Right hindlimb (tissue), 1 donor: ENCODE results near the gene GRHL3.
A peak's percentile ranks its signal among the peaks of the same experiment; 100 is the strongest.

Source experiments
- DNase-seq: peaks from one replicate; pipeline ENCODE4 v3.0.0-alpha.2; 2018

GRHL3 gene

DNA sequence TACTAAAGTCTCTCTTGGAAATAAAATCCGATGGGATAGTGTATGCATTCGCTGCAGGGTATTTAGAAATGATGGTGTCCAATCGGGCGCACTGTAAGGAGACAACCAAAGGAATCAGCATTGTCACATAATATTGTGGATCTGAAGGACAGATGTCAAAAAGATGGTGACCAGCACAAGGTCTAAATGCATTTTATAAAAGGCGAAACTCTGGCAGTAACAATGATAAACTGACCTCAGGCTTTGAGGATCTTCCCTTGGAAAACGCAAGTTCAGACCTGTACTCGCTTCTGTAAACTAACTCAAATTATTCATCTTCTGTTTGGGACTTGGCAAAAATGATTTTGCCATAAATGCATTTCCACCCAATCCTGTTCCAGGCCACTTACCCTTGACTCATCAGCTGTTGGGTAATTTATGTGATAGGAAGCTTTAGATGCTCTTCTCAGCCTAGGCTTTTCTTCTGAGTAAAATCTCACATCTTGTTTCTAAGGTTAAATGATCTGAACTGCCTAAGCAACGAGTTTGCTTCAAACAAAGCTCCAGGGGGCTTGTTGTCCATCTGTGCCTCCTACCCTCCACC is 60.7 kb downstream of the GRHL3 start:
- no peak for DNase-seq

DNA sequence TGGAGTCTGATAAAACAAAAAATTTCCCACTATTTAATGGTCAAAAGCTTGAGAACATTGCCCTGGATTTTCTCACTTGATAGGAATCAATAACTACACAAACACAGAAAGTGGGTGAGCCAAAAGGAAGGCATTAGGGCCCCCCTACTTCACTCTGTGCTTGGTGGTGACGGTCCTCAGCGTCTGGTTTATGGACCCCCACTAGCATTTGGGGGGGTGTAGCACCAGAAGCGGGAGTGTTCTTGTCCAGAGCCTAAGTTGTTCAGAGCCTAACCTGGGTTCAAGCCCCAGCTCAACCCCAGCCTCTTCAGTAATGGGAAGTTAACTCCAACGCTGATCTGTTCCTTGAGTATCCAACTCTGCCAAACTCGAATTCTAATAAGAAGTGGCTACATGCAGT is 61.4 kb downstream of the GRHL3 start:
- DNase-seq = no peak

DNA sequence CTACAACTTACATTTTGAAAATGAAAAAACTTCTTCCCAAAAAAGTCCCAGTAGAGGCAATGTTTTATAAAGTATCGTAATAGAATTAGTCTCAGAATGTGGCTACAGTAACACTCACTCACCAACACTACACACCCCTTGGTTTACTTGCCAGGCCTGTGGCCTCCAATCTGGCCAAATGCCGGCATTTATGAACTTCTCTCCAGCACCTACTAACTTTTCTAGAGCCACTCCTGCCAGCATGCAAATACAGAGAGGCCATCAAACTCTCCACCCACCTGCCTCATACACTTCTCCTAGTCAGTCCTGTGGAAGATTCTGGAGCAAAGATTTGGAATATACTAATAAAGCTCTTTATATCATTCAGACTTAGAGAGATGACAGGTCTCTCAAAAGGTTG is 62.1 kb downstream of the GRHL3 start:
- no peak for DNase-seq

DNA sequence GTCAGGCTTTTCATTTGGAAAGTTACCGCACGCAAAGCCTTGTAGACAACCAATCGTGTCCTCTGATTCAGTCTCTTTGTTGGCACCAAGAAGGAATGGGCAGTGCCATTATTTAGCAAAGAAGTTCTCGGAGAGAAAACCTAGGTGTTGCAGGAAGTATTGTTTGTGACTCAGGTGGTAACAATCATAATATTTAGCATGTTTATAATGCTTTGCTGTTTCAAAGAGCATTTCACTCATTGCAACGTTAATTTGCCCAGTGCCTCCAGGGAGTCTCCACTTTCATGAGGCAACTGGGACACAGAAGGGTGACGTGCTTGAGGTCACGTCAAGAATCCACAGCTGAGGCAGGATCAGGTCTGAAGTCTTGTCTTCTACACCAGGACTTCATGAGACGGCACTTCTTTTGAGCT is 63.0 kb downstream of the GRHL3 start:
- no peak for DNase-seq

DNA sequence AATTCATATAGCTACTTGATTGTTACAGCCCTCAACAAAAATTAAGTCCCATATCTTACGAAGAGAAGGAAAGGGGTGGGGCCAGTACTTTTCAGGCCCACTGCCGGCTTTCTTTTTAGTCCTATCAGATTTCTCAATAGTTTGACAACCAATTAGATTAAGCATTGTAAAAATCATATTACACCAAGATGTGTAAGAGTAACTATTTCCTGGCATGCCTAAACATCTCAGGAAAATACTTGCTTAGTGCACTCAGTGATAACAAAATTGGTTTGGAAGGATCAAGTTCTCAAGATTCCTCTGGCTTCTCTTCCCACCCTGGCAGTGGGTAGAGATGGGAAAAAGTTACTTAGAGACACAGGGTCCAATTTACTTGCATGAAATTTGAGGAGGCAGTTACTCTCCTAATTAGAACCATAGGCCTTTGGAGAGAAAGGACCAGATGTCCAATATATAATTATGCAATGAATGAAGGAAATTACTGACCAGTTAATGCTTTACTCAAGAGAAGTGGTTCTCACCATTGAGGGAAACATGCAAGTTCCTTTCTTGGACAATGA is 64.3 kb downstream of the GRHL3 start:
- no peak for DNase-seq

DNA sequence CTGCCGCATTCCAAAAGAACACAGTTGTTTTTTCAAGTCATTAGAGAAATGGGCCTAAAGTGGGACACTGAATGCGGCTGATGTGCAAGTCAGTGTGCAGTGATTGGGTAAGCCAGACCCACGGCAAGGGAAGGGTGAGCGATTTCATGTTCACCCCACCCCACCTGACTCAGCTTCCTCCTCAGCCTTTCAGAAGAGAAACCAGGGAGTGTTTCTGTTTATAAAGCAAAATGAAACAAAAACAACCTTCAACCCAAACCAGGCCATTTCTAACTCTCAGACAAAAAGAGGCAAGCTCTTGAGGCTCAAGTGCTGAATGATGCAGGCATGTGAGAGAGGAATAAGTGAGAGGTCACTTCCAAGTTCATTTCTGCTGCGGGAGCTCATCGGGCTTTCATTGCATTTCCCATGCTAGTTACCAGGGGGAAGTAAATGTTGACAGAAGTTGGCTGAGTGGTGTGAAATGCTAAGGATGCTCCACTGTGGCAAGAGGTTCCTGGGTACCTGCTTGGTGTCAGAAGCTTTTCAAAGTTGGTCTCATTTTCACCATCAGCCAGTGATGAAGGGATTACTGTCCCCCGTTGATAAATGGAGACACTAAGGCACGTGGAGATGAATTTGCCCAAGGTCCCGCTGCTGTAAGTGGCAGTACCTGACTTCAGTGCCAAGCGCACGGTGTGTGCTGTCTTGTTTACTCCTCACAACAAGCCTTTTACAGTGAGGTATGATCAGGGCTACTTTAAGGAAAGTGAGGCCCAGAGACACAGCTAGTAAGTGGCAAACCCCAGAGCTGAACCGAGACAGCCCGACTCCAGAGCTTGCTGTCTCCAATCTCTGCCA is 65.3 kb downstream of the GRHL3 start:
- DNase-seq = no peak

DNA sequence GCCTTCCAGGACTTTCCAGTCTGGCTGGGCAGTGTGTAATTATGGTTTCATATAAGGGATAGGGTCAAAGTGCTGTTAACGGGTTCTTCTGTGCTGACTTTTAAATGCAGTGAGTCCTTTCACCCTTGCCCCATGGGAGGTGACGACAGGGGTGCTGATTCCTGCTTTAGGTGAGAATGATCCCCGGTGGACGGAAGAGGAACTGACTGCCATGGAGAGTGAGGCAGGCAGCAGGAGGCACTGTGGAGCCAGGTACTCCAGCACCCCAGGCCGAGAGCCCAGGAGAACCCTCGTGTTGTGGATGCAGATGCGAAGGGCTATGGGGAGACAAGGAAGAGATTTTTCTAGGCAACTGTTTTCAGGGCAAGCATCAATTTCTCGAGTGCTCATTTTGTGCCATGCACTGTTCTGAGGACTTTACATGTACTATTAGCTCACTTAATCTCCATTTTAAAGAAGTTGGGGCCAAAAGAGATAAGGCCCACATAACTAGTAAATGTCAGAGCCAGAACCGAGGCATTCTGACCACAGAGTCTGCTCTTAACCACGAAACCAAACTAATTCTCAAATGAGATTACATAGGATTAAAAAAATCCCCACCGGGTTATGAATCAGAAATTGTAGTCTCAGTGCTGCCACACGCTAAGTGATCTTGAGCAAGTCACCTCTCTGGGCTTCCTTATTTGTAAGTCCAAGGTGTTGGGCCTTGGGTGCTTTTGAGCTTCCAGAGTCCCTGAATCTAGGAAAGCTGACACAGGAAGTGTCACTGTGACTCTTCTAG is 66.2 kb downstream of the GRHL3 start:
- no peak for DNase-seq

DNA sequence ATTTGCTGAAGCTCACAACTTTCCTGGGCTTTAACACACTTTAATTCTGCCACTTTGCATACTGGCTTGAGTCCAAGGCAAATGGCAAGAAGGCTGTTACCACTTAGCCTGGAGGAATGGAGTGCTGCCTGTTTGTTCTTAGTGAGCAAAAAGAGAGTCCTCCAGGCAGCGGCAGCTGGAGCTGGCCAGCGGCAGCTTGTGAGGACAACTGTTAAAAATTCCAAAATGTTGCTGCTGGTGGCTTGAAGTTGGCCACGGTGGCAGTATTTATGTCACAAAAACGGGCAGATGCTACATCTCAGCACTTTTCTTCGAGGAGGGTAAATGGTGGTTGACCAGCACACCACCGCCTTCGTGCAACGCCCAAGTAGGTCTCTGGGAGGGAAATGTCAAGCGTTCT is 67.1 kb downstream of the GRHL3 start:
- DNase-seq = peak; percentile 40

DNA sequence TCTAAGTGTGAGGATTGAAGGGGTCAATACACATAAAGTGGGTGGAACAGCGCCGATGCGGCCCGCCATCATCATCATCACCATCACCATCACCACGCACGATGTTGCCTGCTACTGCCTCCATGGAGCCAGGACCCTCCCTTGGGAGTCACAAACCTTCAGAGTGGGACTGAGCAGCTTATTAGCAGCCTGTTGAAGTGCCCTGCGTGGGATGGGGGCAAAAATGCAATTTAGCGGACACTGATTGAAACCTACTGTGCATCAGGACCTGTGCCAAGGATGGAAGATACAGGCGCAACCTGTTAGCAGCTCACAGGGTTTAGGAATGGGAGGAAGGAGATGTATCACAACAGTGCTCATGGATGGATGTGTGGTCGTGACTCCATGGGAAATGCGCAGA is 67.8 kb downstream of the GRHL3 start:
- no peak for DNase-seq

DNA sequence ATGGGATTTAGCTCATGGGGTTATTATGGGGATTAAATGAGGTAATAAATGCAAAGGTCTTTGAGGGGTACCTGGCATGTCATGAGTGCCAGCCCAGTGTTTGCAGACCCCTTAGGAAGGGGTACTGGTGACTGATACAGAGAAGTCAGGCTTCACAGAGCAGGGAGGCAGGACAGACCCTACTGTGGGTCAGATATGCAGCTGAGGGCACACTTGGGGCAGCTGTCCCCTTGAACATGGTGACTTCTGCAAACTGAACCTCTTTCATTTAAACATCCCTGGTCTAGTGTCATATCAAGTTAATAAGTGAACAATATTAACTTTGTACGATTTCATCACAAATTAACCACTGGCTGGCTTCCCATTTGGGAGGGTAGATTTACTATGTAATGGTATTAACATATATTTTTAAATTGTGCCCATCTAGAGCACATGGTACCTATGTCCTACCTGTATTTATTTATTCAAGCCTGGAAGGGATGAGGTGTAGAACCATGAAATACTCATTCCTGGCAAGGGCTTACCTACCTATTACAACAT is 68.5 kb downstream of the GRHL3 start:
- no peak for DNase-seq

DNA sequence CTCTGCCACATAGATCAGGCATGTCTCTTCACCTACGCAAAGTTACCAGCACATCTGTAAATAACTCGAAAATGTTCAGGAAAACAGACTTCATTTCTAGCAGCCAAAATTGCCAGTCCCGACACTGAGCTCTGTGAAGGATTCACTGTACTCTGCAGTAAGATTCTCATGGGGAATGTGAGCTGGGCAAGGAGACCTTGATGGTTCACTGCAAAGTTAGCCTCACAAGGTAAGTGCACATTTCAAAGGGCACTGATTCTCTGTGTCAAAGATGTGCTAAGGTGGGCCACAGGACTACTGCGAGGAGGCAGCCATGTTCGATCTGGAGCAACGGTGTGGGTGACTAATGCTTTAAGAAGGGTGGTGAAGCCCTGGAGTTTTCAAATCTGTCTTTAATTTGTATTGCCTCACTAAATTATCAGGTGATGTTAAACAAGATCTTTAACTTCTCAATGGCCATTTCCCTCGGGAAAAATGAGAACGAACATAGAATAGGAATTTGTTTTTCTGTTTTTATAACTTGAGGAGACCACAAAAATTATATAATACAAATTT is 69.3 kb downstream of the GRHL3 start:
- DNase-seq = no peak

DNA sequence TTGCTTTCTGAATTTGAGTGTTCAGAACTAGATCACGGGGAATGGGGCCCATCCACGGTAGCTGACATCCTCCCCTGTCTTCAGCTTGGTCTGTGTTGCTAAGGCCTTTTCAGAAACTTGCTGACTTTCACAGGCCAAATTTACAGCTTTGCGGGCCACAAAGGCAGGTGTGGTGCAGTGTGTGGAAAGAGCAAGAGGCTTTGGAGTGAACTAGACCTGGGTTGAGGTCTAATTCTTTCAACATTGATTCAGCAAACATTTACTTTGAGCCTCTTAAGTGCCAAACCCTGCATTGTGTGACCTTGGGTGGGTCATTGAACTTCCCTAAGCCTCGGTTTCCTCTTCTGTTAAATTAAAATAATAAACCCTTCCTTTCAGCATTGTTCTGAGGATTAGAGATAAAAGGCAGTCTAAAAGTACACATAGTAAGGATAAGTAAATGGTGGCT is 70.1 kb downstream of the GRHL3 start:
- no peak for DNase-seq

DNA sequence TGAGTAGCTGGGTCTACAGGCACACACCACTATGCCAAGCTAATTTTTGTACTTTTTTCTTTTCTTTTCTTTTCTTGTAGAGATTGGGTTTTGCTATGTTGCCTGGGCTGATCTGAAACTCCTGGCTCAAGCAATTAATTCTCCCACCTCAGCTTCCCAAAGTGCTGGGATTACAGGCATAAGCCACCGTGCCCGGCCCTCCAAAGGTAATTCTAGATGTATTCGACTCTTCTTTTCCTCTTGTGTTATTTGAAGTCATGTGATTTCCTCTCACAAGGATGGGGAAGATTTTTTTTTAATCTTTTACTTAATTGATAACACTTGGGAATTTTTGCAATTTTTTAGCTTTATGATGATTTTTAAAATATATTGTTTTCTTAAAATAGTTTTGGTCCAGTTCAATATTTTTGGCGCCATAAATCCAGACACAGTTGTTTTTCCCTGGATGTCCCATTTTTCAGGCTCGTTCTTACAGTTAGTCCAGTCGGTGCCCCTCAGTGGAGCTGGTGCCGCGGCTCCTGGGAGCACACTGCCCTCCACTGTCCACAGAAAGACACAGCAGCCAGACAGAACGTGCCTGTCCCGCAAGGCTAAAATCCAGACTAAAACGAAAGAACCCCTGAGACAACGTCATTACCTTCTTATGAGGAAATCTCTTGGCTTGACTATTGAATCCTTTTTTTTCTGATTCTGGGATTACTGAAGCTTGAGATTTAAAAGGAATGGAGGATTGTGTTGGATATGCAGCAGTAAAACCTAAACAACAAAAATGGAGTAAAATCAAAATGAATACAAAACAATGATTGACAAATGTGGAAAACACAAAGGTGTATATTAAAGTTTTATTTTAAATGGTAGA is 72.0 kb downstream of the GRHL3 start:
- peak; percentile 86 for DNase-seq

DNA sequence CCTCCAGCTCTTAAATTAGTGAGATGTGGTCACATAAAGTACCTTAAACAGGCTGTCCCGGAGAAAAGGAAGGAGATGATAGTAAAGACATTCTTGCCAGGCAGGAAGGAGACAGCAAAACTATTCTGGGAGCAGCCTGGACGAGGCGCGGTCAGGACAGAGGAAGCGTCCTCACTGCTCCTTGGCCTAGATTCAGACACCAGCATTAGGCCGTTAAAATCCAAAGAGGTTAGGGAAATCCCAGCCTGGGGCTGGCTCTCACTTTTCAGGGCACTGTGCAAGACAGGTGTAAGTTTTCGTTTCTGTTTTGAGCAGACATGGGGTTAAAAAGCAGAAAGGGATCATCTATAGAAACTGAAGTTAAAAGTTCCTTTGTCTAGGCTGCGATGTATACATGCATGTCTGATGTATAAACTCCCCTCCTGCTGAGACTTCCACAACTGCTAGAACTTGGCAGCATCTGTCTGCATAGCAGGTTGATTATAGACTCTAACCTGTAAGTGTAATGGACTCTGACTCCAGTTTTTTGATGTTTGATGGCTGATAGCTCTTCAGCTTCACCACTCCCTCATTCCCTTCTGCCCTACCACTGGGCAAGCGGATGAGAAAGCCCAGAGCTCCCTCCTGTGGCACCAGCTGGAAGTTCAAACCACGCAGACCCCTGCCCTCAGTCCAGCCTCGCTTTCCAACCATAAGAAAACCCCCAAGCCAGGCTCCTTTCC is 72.9 kb downstream of the GRHL3 start:
- DNase-seq = peak; percentile 61

DNA sequence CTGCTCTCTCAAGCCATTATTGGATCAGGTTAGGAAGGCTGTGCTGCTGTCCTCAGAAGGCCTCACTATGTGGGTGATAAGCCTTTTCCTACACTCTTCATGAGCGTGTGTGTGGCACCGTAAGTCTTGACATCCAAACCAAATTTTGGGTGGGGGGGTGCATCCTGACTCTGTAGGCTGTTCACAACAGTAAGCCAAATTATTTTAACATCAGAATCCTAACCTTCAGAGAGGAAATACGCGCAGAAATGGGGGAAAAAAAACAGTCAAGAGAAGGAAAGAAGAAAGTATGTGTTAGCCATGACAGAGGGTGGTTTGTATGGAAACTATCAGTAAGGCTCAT is 73.4 kb downstream of the GRHL3 start:
- DNase-seq = no peak

DNA sequence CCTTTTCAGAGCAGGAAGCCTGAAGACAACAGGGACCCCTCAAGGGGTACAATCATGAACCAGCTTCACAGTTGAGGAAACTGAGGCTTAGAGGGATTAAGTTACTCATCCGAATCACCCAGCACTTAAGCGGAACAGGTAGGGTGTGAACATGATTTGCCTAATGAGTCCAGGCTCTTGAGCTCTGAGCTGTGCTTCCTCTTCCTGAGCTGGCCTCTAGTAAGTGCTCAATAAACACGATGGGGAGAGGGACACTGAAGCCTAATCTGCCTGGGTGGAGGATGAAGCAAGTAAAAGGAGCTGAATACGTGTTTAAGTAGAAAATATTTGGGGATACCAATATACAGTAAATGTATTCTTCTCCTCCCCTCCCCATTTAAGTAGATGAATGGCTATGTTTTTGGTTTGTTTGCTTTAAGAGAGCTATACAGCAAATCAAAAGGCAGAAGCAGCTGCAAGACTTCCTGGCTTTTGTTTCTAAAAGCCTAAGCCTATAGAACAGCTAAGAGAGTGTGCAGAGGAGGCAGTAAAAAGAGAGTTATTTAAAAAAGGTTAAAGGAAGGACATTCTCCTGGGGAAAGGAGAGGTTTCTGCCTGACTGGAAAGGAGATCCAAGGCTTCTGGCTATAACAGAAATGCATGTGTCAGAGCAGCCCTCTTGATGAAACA is 74.0 kb downstream of the GRHL3 start:
- DNase-seq = no peak

DNA sequence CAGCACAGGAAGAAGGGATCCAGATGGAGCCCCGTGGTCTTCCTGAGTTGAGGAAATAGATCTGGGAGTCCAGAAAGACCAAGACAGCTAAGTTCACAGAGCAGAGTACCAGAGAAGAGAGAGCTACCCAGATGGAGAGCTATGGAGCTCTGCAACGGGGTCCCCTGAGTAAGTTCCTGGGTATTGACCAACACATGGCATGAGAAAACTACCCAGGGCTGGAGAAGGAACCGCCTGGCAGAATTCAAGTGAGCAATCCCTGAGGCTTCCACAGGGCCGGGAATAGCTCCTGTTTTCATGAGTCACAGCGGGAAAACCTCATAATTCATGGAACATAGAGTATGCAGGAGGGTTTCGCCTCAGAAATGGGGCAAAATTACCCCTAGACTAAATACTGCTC is 74.7 kb downstream of the GRHL3 start:
- no peak for DNase-seq

DNA sequence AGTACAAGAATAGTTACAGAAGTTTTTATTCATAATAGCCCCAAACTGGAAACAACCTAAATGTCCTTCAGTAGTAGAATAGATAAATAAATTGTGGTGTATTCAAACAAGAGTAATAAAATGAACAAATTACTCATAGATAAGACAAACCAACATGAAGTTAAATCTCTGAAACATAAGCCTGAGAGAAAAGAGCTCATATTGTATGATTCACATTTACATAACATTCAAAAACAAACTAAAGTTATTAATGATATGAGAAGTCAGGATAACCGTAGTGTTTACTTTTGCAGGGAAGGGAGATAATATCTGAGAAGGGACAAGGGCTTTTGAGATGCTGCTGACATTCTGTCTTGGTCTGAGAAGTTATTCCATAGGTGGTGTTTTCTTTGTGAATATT is 80.9 kb downstream of the GRHL3 start:
- no peak for DNase-seq

DNA sequence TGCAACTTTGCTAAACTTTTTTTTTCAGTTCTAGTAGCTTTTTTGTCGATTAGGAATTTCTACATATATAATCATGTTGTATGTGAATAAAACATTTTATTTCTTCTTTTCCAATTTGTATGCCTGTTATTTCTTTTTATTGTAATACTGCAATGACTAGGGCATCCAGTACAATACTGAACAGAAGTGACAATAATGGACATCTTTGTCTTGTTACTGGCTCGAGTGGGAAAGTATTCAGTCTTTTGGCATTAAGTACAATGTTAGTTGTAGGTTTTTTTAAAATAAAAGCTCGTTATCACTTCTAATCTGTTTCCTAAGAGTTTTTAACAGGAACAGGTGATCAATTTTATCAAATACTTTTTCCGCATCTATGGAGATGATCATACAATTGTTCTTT is 84.6 kb downstream of the GRHL3 start:
- DNase-seq = no peak
